Adrenal gland (tissue), 5 donors: ENCODE results near the gene FGD5.

Experiments
- POLR2A ChIP-seq, 2 donors: fragments of 450-650 bp; IDR thresholded peaks; one replicate each; pipeline ENCODE4 v1.6.1; 2017; ENCODE audit warnings: antibody characterized with exemption in 2 of 2, mild to moderate bottlenecking in 2 of 2, moderate library complexity in 1 of 2
- TF ChIP-seq, protein P1 (sequence below), 6 experiments: fragments of 450-650 bp in 4 of 6; fragments of 200-600 bp in 2 of 6; sonication (generic) in 1 of 6; IDR thresholded peaks; 1 replicate in 5 of 6; 2 replicates in 1 of 6; pipeline versions ENCODE4 v1.5.1 to v1.8.0; 2016 to 2021; ENCODE audit warnings: antibody characterized with exemption in 6 of 6, mild to moderate bottlenecking in 2 of 6, moderate library complexity in 1 of 6
- donor health status: DM: no; HTN: no; CAD: no.

- TF ChIP-seq, protein P1, sequence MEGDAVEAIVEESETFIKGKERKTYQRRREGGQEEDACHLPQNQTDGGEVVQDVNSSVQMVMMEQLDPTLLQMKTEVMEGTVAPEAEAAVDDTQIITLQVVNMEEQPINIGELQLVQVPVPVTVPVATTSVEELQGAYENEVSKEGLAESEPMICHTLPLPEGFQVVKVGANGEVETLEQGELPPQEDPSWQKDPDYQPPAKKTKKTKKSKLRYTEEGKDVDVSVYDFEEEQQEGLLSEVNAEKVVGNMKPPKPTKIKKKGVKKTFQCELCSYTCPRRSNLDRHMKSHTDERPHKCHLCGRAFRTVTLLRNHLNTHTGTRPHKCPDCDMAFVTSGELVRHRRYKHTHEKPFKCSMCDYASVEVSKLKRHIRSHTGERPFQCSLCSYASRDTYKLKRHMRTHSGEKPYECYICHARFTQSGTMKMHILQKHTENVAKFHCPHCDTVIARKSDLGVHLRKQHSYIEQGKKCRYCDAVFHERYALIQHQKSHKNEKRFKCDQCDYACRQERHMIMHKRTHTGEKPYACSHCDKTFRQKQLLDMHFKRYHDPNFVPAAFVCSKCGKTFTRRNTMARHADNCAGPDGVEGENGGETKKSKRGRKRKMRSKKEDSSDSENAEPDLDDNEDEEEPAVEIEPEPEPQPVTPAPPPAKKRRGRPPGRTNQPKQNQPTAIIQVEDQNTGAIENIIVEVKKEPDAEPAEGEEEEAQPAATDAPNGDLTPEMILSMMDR (IDR thresholded peaks at IDR 0.05) = no peak
- TF ChIP-seq POLR2A (IDR thresholded peaks at IDR 0.05) = no peak
These were observed 58.2 kb downstream of the FGD5 start for GRCh38 chr3:14876921-14877333.
